Thyroid gland (tissue), 4 donors: ENCODE results near the gene DROSHA.

Source experiments
- POLR2A ChIP-seq, 2 donors: fragments of 450-650 bp; IDR thresholded peaks; one replicate each; pipeline ENCODE4 v1.6.1; 2017; ENCODE audit warnings: antibody characterized with exemption in 2 of 2, mild to moderate bottlenecking in 2 of 2, moderate library complexity in 1 of 2
- TF ChIP-seq, protein P1 (sequence below), 6 experiments: fragments of 200-600 bp in 3 of 6; fragments of 450-650 bp in 3 of 6; sonication (generic) in 3 of 6; IDR thresholded peaks; one replicate each; pipeline ENCODE4 v1.5.1; 2016 to 2019; ENCODE audit warnings: antibody characterized with exemption in 6 of 6, mild to moderate bottlenecking in 2 of 6, inconsistent platforms in 1 of 6, moderate library complexity in 1 of 6

DNA sequence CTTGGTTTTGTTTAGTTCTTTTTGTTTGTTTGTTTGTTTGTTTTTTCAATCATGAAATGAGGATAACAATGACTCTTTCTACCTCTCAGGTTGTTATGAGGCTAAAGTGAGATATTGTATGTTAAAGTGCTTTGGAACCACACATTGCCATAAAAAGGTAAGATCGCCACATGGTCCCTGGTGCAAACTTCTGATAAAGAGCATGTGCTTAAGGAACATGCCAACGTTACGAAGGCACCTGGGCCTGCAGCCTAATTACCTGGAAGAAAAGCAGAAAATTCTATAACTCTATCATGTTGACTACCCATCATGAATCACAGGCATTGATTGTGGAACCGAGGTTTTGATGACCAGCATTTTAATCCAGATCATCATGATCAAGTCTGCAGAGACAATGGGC, 151.8 kb downstream of the DROSHA start:
- TF ChIP-seq, protein P1, sequence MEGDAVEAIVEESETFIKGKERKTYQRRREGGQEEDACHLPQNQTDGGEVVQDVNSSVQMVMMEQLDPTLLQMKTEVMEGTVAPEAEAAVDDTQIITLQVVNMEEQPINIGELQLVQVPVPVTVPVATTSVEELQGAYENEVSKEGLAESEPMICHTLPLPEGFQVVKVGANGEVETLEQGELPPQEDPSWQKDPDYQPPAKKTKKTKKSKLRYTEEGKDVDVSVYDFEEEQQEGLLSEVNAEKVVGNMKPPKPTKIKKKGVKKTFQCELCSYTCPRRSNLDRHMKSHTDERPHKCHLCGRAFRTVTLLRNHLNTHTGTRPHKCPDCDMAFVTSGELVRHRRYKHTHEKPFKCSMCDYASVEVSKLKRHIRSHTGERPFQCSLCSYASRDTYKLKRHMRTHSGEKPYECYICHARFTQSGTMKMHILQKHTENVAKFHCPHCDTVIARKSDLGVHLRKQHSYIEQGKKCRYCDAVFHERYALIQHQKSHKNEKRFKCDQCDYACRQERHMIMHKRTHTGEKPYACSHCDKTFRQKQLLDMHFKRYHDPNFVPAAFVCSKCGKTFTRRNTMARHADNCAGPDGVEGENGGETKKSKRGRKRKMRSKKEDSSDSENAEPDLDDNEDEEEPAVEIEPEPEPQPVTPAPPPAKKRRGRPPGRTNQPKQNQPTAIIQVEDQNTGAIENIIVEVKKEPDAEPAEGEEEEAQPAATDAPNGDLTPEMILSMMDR (IDR thresholded peaks at IDR 0.05), result no peak
- no peak for TF ChIP-seq POLR2A (IDR thresholded peaks at IDR 0.05)
